CD14-positive monocyte (primary cell): Measurements from ENCODE around the gene RTL9. TPM values are rescaled to one million over a fixed set of nuclear protein-coding genes. Genes with fewer than 3 reads are reported as not detected.

Experiments
- DNase-seq, 3 donors: peaks; one replicate each; pipeline ENCODE4 v3.0.0-alpha.2; 2011 to 2022
- H2AFZ ChIP-seq: 2 replicates; pipeline ENCODE4 v1.6.0; 2012; ENCODE audit warnings: mild to moderate bottlenecking, low read depth, low read length, inconsistent platforms; ENCODE audit not compliant: insufficient read depth, poor library complexity, severe bottlenecking
- H3K27ac ChIP-seq, 2 donors: 1 replicate in 1 of 2; 2 replicates in 1 of 2; pipeline ENCODE4 v1.5.1; 2012 to 2013; ENCODE audit warnings: low read length in 2 of 2, control low read depth in 1 of 2, inconsistent platforms in 1 of 2, low read depth in 1 of 2, mild to moderate bottlenecking in 1 of 2
- H3K27me3 ChIP-seq, 2 donors: one replicate each; pipeline versions ENCODE4 v1.6.0 to v1.6.1; 2011 to 2013; ENCODE audit warnings: low read length in 2 of 2; ENCODE audit not compliant: control insufficient read depth in 2 of 2, insufficient read depth in 2 of 2
- H3K36me3 ChIP-seq, 2 donors: replicated peaks in 1 of 2; 1 replicate in 1 of 2; 2 replicates in 1 of 2; pipeline versions ENCODE4 v1.5.1 to v1.6.1; 2012 to 2013; ENCODE audit warnings: low read length in 2 of 2, control low read depth in 1 of 2, inconsistent platforms in 1 of 2, mild to moderate bottlenecking in 1 of 2; ENCODE audit not compliant: insufficient read depth in 2 of 2, control insufficient read depth in 1 of 2
- H3K4me1 ChIP-seq, 2 donors: 1 replicate in 1 of 2; 2 replicates in 1 of 2; pipeline versions ENCODE4 v1.5.1 to v1.6.1; 2012 to 2013; ENCODE audit warnings: low read length in 2 of 2, control low read depth in 1 of 2, inconsistent platforms in 1 of 2, mild to moderate bottlenecking in 1 of 2, moderate library complexity in 1 of 2; ENCODE audit not compliant: insufficient read depth in 2 of 2, control insufficient read depth in 1 of 2
- H3K4me2 ChIP-seq: replicated peaks from 2 replicates; pipeline ENCODE3; 2012; ENCODE audit warnings: low read length, moderate library complexity, mild to moderate bottlenecking; ENCODE audit not compliant: poor library complexity, severe bottlenecking; ENCODE audit errors: extremely low read depth
- H3K4me3 ChIP-seq, 3 experiments: fragments of 200-600 bp in 1 of 3; sonication (generic) in 1 of 3; replicated peaks in 1 of 3; 1 replicate in 2 of 3; 2 replicates in 1 of 3; pipeline ENCODE4 v1.5.1; 2011 to 2013; ENCODE audit warnings: low read length in 3 of 3, mild to moderate bottlenecking in 3 of 3, control low read depth in 2 of 3, low read depth in 2 of 3, inconsistent platforms in 1 of 3, moderate library complexity in 1 of 3
- H3K79me2 ChIP-seq: 2 replicates; pipeline ENCODE4 v1.6.0; 2012; ENCODE audit warnings: mild to moderate bottlenecking, control low read depth, inconsistent platforms, low read length, moderate library complexity; ENCODE audit not compliant: insufficient read depth
- H3K9ac ChIP-seq: 2 replicates; pipeline ENCODE4 v1.6.0; 2017; ENCODE audit warnings: low read length, mild to moderate bottlenecking; ENCODE audit not compliant: insufficient read depth, poor library complexity, severe bottlenecking
- H3K9me3 ChIP-seq, 2 donors: replicated peaks in 1 of 2; 1 replicate in 1 of 2; 2 replicates in 1 of 2; pipeline versions ENCODE4 v1.5.1 to v1.6.1; 2012 to 2013; ENCODE audit warnings: low read length in 2 of 2, control low read depth in 1 of 2; ENCODE audit not compliant: control insufficient read depth in 1 of 2, insufficient read depth in 1 of 2
- H4K20me1 ChIP-seq: 2 replicates; pipeline ENCODE4 v1.6.0; 2012; ENCODE audit warnings: mild to moderate bottlenecking, low read length, control low read depth, moderate library complexity; ENCODE audit not compliant: insufficient read depth
- H3K27ac Mint-ChIP-seq, 7 donors: one replicate each; pipeline ENCODE4 v1.8.0; 2020; ENCODE audit warnings: mild to moderate bottlenecking in 7 of 7, mixed read lengths in 7 of 7, moderate library complexity in 6 of 7, inconsistent platforms in 2 of 7
- H3K27me3 Mint-ChIP-seq, 3 donors: one replicate each; pipeline ENCODE4 v1.8.0; 2021 to 2022; ENCODE audit warnings: low read depth in 3 of 3, mild to moderate bottlenecking in 3 of 3, mixed read lengths in 3 of 3, moderate library complexity in 3 of 3, inconsistent platforms in 1 of 3
- H3K36me3 Mint-ChIP-seq, 2 donors: one replicate each; pipeline ENCODE4 v1.8.0; 2020; ENCODE audit warnings: mixed read lengths in 2 of 2, inconsistent platforms in 1 of 2, mild to moderate bottlenecking in 1 of 2
- H3K4me1 Mint-ChIP-seq: one replicate; pipeline ENCODE4 v1.8.0; 2020; ENCODE audit warnings: mild to moderate bottlenecking, mixed read lengths
- H3K4me3 Mint-ChIP-seq, 2 donors: one replicate each; pipeline ENCODE4 v1.8.0; 2020; ENCODE audit warnings: mild to moderate bottlenecking in 2 of 2, mixed read lengths in 2 of 2, moderate library complexity in 1 of 2
- H3K9me3 Mint-ChIP-seq, 7 donors: one replicate each; pipeline ENCODE4 v1.8.0; 2020 to 2022; ENCODE audit warnings: mixed read lengths in 7 of 7, mild to moderate bottlenecking in 6 of 7, moderate library complexity in 6 of 7, inconsistent platforms in 2 of 7
- CTCF ChIP-seq: fragments of 200-600 bp; IDR thresholded peaks from one replicate; pipeline ENCODE4 v1.8.0; 2022; ENCODE audit warnings: antibody characterized with exemption, mild to moderate bottlenecking
- WGBS: methylation state at CpG from one replicate; pipeline ENCODE4 v1.1.5; 2013; ENCODE audit warnings: missing lambda C conversion rate; ENCODE audit not compliant: insufficient coverage; 5-methylcytosine and 5-hydroxymethylcytosine counted together
- intact Hi-C, 2 donors: fragments of 100-400 bp; cut with micrococcal nuclease; formaldehyde crosslinking; loops; one replicate each; pipeline versions ENCODE4 v1.15.0 to v1.15.1; 2023
- polyA plus RNA-seq, 3 donors: library from polyadenylated mRNA; depleted of rRNA in 1 of 3; unstranded in 2 of 3; stranded (reverse) in 1 of 3; fragments of 300-500 nt in 2 of 3; fragments of >200 nt in 1 of 3; fragmentation: Illumina TruSeq in 2 of 3; gene quantifications; 1 replicate in 2 of 3; 2 replicates in 1 of 3; pipeline ENCODE4 v1.2.3, GENCODE V29; 2012 to 2021

RTL9 gene
- polyA plus RNA-seq, 3 donors: not detected

GRCh38 chrX:110397904-110398303 is 39.3 kb downstream of the RTL9 start:
- no peaks in the 10 kb centered on the region for H3K9me3 ChIP-seq
- WGBS: no CpG with 5 or more reads among the region's 6 CpGs
- no peak overlapping the region for H3K4me3 Mint-ChIP-seq

DNA sequence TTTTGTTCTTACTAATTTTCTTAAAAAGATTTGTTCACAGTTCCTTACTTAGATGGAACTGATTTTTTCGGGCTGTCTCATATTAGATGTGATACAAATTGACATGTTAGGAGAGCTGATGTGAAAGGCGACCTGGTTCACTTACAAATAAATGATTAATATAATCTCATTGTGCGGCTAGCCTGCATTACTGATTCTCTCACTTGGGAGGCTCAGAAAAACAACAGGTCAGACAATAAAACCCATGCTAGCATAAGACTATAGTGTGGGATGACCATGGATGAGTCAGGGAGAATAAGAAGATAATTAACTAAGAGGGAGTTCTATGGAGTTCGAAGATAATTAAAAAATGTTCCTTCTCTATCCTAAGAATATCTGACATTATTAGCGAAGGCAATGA is 40.8 kb downstream of the RTL9 start:
- Histone ChIP-seq H3K4me1 (no peaks in the 10 kb centered on the region), H3K9ac (no peak overlapping the region), H3K9me3 (no peaks in the 10 kb centered on the region), H2AFZ (no peak overlapping the region), H3K4me2 (no peak overlapping the region), H3K4me3 (no peak overlapping the region), H3K27ac (no peak overlapping the region), H3K79me2 (no peaks in the 10 kb centered on the region), H4K20me1 (no peaks in the 10 kb centered on the region), H3K36me3 (no peaks in the 10 kb centered on the region), H3K27me3 (peaks cover 0 to 3% of the 10 kb centered on the region in 2 donors)
- Mint-ChIP-seq H3K36me3 (no peaks in the 10 kb centered on the region), H3K4me1 (peaks cover 2% of the 10 kb centered on the region), H3K4me3 (no peak overlapping the region), H3K27ac (no peak overlapping the region), H3K27me3 (peaks cover 0 to 1% (median 1%) of the 10 kb centered on the region in 3 donors), H3K9me3 (no peaks in the 10 kb centered on the region)
- DNase-seq: no peak
- intact Hi-C loops: no loop called here
- no peak for TF ChIP-seq CTCF
- no CpG with 5 or more reads among the region's 5 CpGs for WGBS

More at GRCh38 chrX:110397904-110398303, 39.3 kb downstream of the RTL9 start:
- no peak overlapping the region for H3K4me3 ChIP-seq
- Mint-ChIP-seq H3K36me3 (no peaks in the 10 kb centered on the region), H3K27me3 (peaks cover 0 to 1% (median 1%) of the 10 kb centered on the region in 3 donors), H3K27ac (no peak overlapping the region), H3K9me3 (no peaks in the 10 kb centered on the region), H3K4me1 (peaks cover 2% of the 10 kb centered on the region)
- no peak for DNase-seq
- H3K36me3 ChIP-seq: no peaks in the 10 kb centered on the region
- H2AFZ ChIP-seq: no peak overlapping the region
- intact Hi-C loops: no loop called here
- no peaks in the 10 kb centered on the region for H3K4me1 ChIP-seq
- no peak overlapping the region for H3K4me2 ChIP-seq
- H4K20me1 ChIP-seq: no peaks in the 10 kb centered on the region
- no peaks in the 10 kb centered on the region for H3K79me2 ChIP-seq
- no peak overlapping the region for H3K27ac ChIP-seq
- TF ChIP-seq CTCF: no peak
- peaks cover 0 to 3% of the 10 kb centered on the region in 2 donors for H3K27me3 ChIP-seq
- no peak overlapping the region for H3K9ac ChIP-seq
